Esophagus squamous epithelium (tissue), 4 donors: ENCODE data around the gene RAPGEF1.

Source experiments
- POLR2A ChIP-seq, 4 donors: fragments of 450-650 bp; IDR thresholded peaks; one replicate each; pipeline ENCODE4 v1.6.1; 2017; ENCODE audit warnings: antibody characterized with exemption in 4 of 4, mild to moderate bottlenecking in 4 of 4, moderate library complexity in 3 of 4
- TF ChIP-seq, protein P1 (sequence below), 6 experiments: fragments of 450-650 bp in 4 of 6; fragments of 200-600 bp in 2 of 6; sonication (generic) in 2 of 6; IDR thresholded peaks; one replicate each; pipeline ENCODE4 v1.5.1; 2016 to 2019; ENCODE audit warnings: antibody characterized with exemption in 6 of 6, mild to moderate bottlenecking in 4 of 6, moderate library complexity in 4 of 6

DNA sequence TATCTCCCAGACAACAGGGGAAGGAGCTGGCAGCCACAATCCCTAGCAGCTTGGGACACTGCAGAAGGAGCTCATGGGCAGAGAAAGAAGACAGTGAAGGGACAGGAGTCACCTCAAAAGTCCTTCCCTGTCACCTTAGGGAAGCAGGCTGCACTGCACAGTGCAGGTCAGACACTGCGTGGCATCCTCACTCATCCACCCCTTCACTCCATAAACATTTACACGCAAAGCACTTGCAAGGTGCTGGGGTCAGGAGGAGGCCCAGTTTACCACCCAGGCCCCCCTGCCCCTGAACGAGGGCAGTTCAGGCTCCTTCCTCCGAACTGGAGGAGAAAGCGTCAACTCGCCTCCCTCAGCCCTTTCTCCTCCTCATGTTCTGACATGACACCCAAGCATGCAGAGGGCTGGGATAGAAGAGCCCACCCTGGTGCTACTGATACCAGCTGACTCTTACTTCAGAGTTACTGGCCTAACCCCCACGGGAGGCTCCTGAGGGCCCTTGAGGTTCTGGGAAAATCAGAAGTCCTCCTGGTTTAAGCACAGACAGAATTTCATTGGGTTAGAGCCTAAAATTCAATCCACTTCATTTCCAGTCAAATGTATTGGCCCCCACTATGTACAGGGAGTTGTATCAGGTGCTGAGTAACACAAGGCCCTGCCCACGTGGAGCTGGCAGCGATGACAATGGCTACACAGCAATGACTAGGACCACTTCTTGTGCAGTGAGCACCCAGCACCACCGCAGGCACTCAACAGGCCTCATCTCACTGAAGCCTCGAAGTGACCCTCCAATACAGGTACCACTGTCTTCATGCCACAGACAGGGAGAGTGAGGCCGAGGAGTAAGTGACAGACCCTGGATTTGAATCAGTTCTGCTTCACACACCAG, 70.4 kb downstream of the RAPGEF1 start:
- TF ChIP-seq, protein P1, sequence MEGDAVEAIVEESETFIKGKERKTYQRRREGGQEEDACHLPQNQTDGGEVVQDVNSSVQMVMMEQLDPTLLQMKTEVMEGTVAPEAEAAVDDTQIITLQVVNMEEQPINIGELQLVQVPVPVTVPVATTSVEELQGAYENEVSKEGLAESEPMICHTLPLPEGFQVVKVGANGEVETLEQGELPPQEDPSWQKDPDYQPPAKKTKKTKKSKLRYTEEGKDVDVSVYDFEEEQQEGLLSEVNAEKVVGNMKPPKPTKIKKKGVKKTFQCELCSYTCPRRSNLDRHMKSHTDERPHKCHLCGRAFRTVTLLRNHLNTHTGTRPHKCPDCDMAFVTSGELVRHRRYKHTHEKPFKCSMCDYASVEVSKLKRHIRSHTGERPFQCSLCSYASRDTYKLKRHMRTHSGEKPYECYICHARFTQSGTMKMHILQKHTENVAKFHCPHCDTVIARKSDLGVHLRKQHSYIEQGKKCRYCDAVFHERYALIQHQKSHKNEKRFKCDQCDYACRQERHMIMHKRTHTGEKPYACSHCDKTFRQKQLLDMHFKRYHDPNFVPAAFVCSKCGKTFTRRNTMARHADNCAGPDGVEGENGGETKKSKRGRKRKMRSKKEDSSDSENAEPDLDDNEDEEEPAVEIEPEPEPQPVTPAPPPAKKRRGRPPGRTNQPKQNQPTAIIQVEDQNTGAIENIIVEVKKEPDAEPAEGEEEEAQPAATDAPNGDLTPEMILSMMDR (IDR thresholded peaks at IDR 0.05) = no peak
- TF ChIP-seq POLR2A (IDR thresholded peaks at IDR 0.05) = no peak
